Measurements from ENCODE around the gene MKRN2OS.

MKRN2OS gene

GRCh38 chr3:12512534-12513118 is 32.7 kb downstream of the MKRN2OS start:
- no peak for DNase-seq

GRCh38 chr3:12509466-12509865 is 35.8 kb downstream of the MKRN2OS start:
- DNase-seq, result no peak

GRCh38 chr3:12508291-12508700 is 37.0 kb downstream of the MKRN2OS start:
- DNase-seq, result no peak

DNA sequence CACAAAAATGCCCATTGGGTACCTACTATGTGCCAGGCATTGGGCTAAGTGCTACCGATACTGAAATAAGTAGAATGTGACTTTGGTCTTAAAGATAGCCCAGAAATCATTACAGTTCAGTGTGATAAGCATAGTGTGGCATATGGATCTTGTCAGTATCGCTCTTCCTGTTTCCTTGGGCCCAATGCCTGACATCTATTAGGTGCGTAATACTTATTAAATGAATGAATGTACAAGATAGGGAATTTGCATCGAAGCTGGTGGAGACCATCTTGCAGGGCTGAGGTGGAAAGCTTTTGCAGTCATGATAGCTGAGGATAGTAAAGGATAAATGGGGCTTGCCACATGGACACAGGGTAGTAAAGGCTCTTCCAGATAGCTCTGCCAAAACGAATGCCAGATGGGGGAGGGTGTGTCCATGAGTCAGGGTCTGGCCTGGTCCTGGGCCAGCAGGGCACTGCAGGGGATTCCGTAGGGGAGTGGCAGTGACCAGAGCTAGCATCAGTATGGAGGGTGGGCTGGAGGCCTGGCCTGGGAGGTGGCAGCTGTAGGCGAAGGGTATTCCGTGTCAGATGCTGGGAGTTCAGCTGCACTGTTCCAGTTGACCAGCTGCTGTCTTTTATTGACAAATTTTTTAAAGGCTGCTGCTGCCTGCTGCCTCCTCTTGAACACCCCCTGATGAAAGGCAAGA is 37.6 kb downstream of the MKRN2OS start:
- no peak for DNase-seq

DNA sequence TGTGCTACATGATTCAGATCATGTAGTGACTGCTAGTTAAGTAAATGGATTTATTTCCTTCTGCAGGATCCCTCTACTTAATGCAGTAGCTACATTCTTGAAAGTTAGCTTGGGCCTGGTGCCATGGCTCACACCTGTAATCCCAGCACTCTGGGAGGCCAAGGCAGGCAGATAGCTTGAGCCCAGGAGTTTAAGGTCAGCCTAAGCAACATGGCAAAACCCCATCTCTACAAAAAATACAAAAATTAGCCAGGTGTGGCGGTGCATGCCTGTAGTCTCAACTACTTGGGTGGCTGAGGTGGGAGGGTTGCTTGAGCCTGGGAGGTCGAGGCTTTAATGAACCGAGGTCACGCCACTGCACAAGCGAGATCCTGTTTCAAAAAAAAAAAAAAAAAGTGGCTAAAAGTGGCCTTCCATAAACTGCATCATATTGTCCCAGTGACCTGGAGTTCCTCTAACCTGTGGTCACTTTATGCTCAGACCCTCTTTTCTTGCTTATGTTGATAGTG is 39.0 kb downstream of the MKRN2OS start:
- no peak for DNase-seq

GRCh38 chr3:12503126-12503957 is 42.0 kb downstream of the MKRN2OS start:
- peak; percentile 7 for DNase-seq

DNA sequence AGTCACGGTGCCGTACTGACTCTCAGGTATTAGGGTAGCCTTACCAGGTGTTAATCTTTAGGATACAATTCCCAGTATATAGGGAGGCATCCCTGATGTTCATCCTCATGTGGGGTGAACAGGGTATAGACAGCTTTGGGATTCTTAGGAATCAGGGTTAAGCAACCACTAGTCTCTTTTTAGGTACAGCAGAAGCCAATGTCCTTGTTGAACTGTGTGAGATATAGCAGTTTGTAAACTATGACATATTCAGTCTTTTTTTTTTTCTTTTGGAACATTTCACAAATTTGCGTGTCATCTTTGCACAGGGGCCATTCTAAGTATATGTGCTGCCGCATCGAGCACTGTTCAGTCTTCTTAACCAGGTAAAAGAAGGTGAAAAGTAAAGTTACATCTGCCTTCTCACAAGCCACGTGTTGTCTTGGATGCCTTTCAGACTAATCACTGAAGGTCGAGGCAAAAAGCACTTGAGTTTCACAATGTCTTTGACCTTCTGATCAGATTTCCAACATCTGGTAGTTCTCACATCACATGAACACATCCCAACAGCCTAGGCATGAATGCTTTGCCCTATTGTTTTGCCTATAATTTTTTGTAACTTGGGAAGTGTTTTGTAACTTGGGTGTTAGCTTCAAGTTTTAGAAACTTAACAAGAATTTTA is 43.8 kb downstream of the MKRN2OS start:
- DNase-seq, result no peak

DNA sequence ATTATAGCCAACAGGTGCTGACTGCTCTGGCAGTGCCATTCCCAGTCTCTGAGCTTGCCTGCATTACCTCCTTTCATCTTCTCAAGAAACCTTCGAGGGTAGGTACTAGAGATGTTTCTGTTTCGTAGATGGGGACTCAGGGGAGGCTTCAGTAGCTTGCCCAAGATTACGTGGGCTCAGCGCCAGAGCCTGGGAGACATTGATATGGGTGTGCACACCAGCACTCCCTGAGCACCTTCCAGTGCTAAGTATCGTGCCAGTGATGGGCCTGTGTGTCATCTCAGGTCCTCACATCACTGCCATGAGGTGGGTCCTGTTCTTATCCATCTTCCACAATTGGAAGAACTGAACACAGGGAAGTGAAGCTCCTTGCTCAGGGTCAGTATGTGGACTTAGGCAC is 45.8 kb downstream of the MKRN2OS start:
- no peak for DNase-seq

- no peak for DNase-seq
These were observed 48.9 kb downstream of the MKRN2OS start for GRCh38 chr3:12496453-12496761.

- no peak for DNase-seq
These were observed 49.4 kb downstream of the MKRN2OS start for GRCh38 chr3:12495749-12496452.

DNA sequence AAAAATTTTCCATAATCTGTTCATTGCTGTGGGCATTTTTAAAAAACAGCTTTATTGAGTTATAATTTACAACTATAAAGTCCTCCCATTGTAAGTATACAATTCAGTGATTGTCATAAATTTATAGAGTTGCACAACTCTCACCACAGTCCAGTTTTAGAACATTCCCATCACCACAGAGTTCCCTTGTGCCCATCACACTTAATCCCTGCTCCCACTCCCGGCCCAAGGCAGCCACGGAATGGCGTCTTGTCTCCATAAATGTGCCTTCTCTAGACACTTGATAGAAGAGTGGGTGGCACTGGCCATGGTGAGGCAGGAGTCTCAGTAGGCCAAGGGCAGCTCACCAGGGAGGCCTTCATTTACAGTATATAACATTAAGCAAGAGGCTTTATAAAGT is 54.8 kb downstream of the MKRN2OS start:
- DNase-seq, result no peak

DNA sequence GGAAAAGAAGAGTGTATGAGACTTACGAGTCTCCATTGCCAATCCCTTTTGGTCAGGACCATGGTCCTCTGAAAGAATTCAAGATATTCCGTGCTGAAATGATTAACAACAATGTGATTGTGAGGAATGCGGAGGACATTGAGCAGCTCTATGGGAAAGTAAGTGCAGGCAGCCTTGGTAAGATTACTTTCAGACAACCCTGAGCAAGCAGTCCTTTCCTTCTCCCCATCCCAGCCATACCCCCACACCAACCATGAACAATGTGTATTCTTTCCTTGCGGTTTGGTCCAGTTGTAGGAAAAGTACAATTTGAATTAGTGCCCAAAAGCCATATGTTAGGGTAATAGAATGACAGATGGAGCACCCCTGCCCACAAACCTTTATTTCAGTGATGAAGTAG is 55.5 kb downstream of the MKRN2OS start:
- DNase-seq, result no peak
